PC-3 (cell line): ENCODE results near the gene CREBL2. TPM values are rescaled to one million over a fixed set of nuclear protein-coding genes. Genes with fewer than 3 reads are reported as not detected.

Experiments
- ATAC-seq: fragments of 200-7000 bp; cut with Tn5 transposase; 2 replicates; pipeline ENCODE4 v1.9.1; 2020; ENCODE audit warnings: mild to moderate bottlenecking, moderate library complexity
- BruUV-seq: library from RNA; stranded (reverse); fragments of 400-500 nt; replicated peaks from 2 replicates; lab custom pipeline; 2021; lab: Mats Ljungman, UMichigan
- CTCF ChIA-PET: fragments of 300-600 bp; sonication (Branson Sonifier 250); formaldehyde crosslinking; loops from one replicate; lab custom pipeline; 2022; ENCODE audit warnings: antibody characterized with exemption; lab: Charles Lee
- POLR2A ChIA-PET: fragments of 300-600 bp; sonication (Branson Sonifier 250); formaldehyde crosslinking; loops from one replicate; lab custom pipeline; 2022; ENCODE audit warnings: antibody characterized with exemption; ENCODE audit not compliant: unreplicated experiment; lab: Charles Lee
- DNase-seq: peaks from one replicate; pipeline ENCODE4 v3.0.0-alpha.2; 2015
- H2AFZ ChIP-seq: fragments of 300-600 bp; sonication (generic); 2 replicates; pipeline ENCODE4 v1.6.0; 2016; ENCODE audit warnings: antibody characterized with exemption, low read length
- H3F3A ChIP-seq: fragments of 300-600 bp; sonication (generic); one replicate; pipeline ENCODE4 v1.6.0; 2017; ENCODE audit warnings: antibody characterized with exemption, low read length, control low read depth, mild to moderate bottlenecking; ENCODE audit not compliant: unreplicated experiment
- H3K27ac ChIP-seq: fragments of 300-600 bp; sonication (generic); 2 replicates; pipeline ENCODE4 v1.5.1; 2016; ENCODE audit warnings: mild to moderate bottlenecking, low read length
- H3K27me3 ChIP-seq: fragments of 300-600 bp; sonication (generic); 2 replicates; pipeline ENCODE4 v1.6.1; 2016; ENCODE audit warnings: low read length, mixed read lengths
- H3K36me3 ChIP-seq: fragments of 300-600 bp; sonication (generic); 2 replicates; pipeline ENCODE4 v1.6.1; 2016; ENCODE audit warnings: low read depth, mixed run types, low read length, mixed read lengths
- H3K4me1 ChIP-seq: fragments of 300-600 bp; sonication (generic); 2 replicates; pipeline ENCODE4 v1.5.1; 2016; ENCODE audit warnings: low read length; ENCODE audit not compliant: insufficient read depth
- H3K4me2 ChIP-seq: fragments of 300-600 bp; sonication (generic); 2 replicates; pipeline ENCODE4 v1.6.0; 2016; ENCODE audit warnings: low read length
- H3K4me3 ChIP-seq: fragments of 300-600 bp; sonication (generic); 2 replicates; pipeline ENCODE4 v1.5.1; 2016; ENCODE audit warnings: mild to moderate bottlenecking, low read length, mixed read lengths
- H3K79me2 ChIP-seq: fragments of 300-600 bp; sonication (generic); 2 replicates; pipeline ENCODE4 v1.6.1; 2017; ENCODE audit warnings: low read length, mixed read lengths
- H3K9ac ChIP-seq: fragments of 300-600 bp; sonication (generic); 2 replicates; pipeline ENCODE4 v1.6.0; 2016; ENCODE audit warnings: mild to moderate bottlenecking, low read length
- H3K9me2 ChIP-seq: fragments of 300-600 bp; sonication (generic); replicated peaks from 2 replicates; pipeline ENCODE4 v1.6.1; 2016; ENCODE audit warnings: mixed run types, low read length, mixed read lengths
- H3K9me3 ChIP-seq: fragments of 300-600 bp; sonication (generic); 2 replicates; pipeline ENCODE4 v1.6.1; 2016; ENCODE audit warnings: low read length, mixed read lengths
- H4K20me1 ChIP-seq: fragments of 300-600 bp; sonication (generic); 2 replicates; pipeline ENCODE4 v1.6.1; 2016; ENCODE audit warnings: low read length, mixed read lengths
- EZH2 ChIP-seq: fragments of 300-600 bp; sonication (generic); IDR thresholded peaks from one replicate; pipeline ENCODE4 v1.6.1; 2017; ENCODE audit warnings: antibody characterized with exemption, mild to moderate bottlenecking, low read length; ENCODE audit not compliant: unreplicated experiment
- EZH2phosphoT487 ChIP-seq: fragments of 300-600 bp; sonication (generic); IDR thresholded peaks from 2 replicates; pipeline ENCODE4 v1.6.1; 2018; ENCODE audit warnings: mild to moderate bottlenecking, antibody characterized with exemption, low read length, borderline replicate concordance
- intact Hi-C: fragments of 100-400 bp; cut with micrococcal nuclease; formaldehyde crosslinking; loops from 2 replicates; pipeline ENCODE4 v1.9.0; 2023
- total RNA-seq: library from RNA; depleted of rRNA; stranded (reverse); fragments of >200 nt; gene quantifications from 2 replicates; pipeline ENCODE4 v1.2.3, GENCODE V29; 2014
- TF ChIP-seq, protein P1 (sequence below): fragments of 300-600 bp; sonication (generic); conservative IDR thresholded peaks from 2 replicates; pipeline ENCODE4 v1.5.1; 2017; ENCODE audit warnings: antibody characterized with exemption, low read depth, mild to moderate bottlenecking, low read length

The CREBL2 gene
- total RNA-seq, 1 experiment from 2014 or later: 14.2 TPM

DNA sequence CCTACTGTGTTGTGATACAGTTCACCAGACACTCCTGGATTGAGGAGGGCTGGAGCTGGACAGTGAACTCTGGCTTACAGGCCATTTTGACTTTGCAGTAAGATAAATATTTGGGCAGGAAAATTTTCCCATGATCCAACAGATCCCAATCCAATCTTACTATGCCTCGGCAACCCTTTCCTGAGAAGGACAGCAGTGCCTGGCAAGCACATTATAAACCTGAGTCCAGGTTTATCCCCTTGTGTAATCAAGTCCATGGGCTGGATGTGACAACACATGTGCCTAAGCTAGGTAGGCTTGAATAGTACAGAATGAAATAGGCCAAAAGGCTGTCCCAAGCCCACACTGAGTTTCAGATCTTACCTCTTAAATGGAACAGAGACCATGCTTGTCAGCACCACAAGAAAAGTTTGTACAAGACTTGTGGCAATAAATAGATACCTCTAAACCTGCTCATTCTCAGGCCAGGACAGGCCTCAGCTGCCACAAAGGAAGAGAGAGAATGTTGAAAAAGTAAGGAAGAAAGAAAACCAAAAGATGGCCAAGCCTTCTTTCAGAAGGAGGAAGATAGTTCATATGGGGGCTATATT, 34.9 kb downstream of the CREBL2 start:
- no TSS peak for BruUV-seq
- intact Hi-C loops: loop anchor here (5.0 kb wide), 1 partner anchor 34 kb away; the partner anchor contains the start of gene CREBL2
- H3K4me1 ChIP-seq: peaks cover 19% of the 10 kb centered on the region
- ChIA-PET POLR2A (no interaction called here), CTCF (no interaction called here)
- H3K9ac ChIP-seq: no peak overlapping the region
- TF ChIP-seq EZH2 (no peak), EZH2phosphoT487 (no peak)
- TF ChIP-seq, protein P1, sequence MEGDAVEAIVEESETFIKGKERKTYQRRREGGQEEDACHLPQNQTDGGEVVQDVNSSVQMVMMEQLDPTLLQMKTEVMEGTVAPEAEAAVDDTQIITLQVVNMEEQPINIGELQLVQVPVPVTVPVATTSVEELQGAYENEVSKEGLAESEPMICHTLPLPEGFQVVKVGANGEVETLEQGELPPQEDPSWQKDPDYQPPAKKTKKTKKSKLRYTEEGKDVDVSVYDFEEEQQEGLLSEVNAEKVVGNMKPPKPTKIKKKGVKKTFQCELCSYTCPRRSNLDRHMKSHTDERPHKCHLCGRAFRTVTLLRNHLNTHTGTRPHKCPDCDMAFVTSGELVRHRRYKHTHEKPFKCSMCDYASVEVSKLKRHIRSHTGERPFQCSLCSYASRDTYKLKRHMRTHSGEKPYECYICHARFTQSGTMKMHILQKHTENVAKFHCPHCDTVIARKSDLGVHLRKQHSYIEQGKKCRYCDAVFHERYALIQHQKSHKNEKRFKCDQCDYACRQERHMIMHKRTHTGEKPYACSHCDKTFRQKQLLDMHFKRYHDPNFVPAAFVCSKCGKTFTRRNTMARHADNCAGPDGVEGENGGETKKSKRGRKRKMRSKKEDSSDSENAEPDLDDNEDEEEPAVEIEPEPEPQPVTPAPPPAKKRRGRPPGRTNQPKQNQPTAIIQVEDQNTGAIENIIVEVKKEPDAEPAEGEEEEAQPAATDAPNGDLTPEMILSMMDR: no peak
- H3K79me2 ChIP-seq: no peaks in the 10 kb centered on the region
- no peak overlapping the region for H2AFZ ChIP-seq
- no peaks in the 10 kb centered on the region for H3K9me2 ChIP-seq
- ATAC-seq: no peak
- H4K20me1 ChIP-seq: no peaks in the 10 kb centered on the region
- no peak overlapping the region for H3K4me2 ChIP-seq
- no peak overlapping the region for H3K4me3 ChIP-seq
- H3K36me3 ChIP-seq: peaks cover 9% of the 10 kb centered on the region; the same call in 1 of the 2 replicates
- H3F3A ChIP-seq: no peaks in the 10 kb centered on the region
- no peak for DNase-seq
- H3K27ac ChIP-seq: peak overlapping the region; percentile 82
- H3K9me3 ChIP-seq: peaks cover 10% of the 10 kb centered on the region
- no peaks in the 10 kb centered on the region for H3K27me3 ChIP-seq

DNA sequence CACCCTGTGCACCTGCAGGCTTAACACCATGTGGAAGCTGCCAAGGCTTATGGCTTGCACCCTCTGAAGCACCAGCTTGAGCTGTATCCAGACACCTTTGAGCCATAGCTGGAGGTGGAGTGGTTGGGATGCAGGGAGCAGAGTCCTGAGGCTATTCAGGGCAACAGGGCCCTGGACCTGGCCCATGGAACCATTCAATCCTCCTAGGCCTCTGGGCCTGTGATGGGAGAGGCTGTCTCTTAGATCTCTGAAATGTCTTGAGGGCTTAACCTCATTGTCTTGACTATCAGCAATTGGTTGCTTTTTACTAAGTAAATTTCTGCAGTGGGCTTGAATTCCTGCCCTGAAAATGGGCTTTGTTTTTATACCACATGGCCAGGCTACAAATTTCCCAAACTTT, 36.6 kb downstream of the CREBL2 start:
- Histone ChIP-seq H3K27me3 (no peaks in the 10 kb centered on the region), H4K20me1 (no peaks in the 10 kb centered on the region), H3F3A (no peaks in the 10 kb centered on the region), H3K79me2 (no peaks in the 10 kb centered on the region), H3K9ac (no peak overlapping the region), H3K36me3 (peaks cover 5% of the 10 kb centered on the region; the same call in 1 of the 2 replicates), H3K27ac (no peak overlapping the region), H2AFZ (no peak overlapping the region), H3K4me2 (no peak overlapping the region), H3K4me1 (peaks cover 19% of the 10 kb centered on the region), H3K9me2 (no peaks in the 10 kb centered on the region), H3K9me3 (peaks cover 10% of the 10 kb centered on the region), H3K4me3 (no peak overlapping the region)
- intact Hi-C loops: loop anchor here (5.0 kb wide), 1 partner anchor 36 kb away; the partner anchor contains the start of gene CREBL2
- no TSS peak for BruUV-seq
- ChIA-PET CTCF (no interaction called here), POLR2A (no interaction called here)
- no peak for TF ChIP-seq EZH2
- no peak for TF ChIP-seq EZH2phosphoT487
- TF ChIP-seq, protein P1: no peak
- ATAC-seq (no peak), DNase-seq (no peak)
